Neural cell (in vitro differentiated cells): Measurements from ENCODE around the gene SLCO2B1.

Source experiments
- EP300 ChIP-seq: fragments of 450-650 bp; conservative IDR thresholded peaks from 2 replicates; pipeline ENCODE4 v1.6.1; 2014; ENCODE audit warnings: antibody characterized with exemption, mild to moderate bottlenecking, moderate library complexity; ENCODE audit not compliant: poor library complexity, severe bottlenecking
- EZH2 ChIP-seq: fragments of 200-600, 300-800 bp; shearing (Covaris generic), sonication (generic); IDR thresholded peaks from 2 replicates; pipeline ENCODE4 v1.6.1; 2014; ENCODE audit warnings: antibody characterized with exemption, low read length, borderline replicate concordance, mild to moderate bottlenecking; ENCODE audit not compliant: insufficient read depth, poor library complexity, severe bottlenecking
- POLR2AphosphoS5 ChIP-seq: IDR thresholded peaks from 2 replicates; pipeline ENCODE4 v1.6.1; 2012
- RAD21 ChIP-seq: fragments of 450-650 bp; conservative IDR thresholded peaks from 2 replicates; pipeline ENCODE4 v1.6.1; 2014; ENCODE audit warnings: antibody characterized with exemption, mild to moderate bottlenecking, moderate library complexity
- REST ChIP-seq: IDR thresholded peaks from 2 replicates; pipeline ENCODE4 v1.6.1; 2012; ENCODE audit warnings: borderline replicate concordance
- SMC3 ChIP-seq: fragments of 450-650 bp; conservative IDR thresholded peaks from 2 replicates; pipeline ENCODE4 v1.6.1; 2014; ENCODE audit warnings: antibody characterized with exemption, mild to moderate bottlenecking, moderate library complexity; ENCODE audit not compliant: poor library complexity
- TF ChIP-seq, protein P1 (sequence below): fragments of 450-650 bp; IDR thresholded peaks from 2 replicates; pipeline ENCODE4 v1.5.1; 2014; ENCODE audit warnings: antibody characterized with exemption, mild to moderate bottlenecking, moderate library complexity; ENCODE audit not compliant: poor library complexity, severe bottlenecking

DNA sequence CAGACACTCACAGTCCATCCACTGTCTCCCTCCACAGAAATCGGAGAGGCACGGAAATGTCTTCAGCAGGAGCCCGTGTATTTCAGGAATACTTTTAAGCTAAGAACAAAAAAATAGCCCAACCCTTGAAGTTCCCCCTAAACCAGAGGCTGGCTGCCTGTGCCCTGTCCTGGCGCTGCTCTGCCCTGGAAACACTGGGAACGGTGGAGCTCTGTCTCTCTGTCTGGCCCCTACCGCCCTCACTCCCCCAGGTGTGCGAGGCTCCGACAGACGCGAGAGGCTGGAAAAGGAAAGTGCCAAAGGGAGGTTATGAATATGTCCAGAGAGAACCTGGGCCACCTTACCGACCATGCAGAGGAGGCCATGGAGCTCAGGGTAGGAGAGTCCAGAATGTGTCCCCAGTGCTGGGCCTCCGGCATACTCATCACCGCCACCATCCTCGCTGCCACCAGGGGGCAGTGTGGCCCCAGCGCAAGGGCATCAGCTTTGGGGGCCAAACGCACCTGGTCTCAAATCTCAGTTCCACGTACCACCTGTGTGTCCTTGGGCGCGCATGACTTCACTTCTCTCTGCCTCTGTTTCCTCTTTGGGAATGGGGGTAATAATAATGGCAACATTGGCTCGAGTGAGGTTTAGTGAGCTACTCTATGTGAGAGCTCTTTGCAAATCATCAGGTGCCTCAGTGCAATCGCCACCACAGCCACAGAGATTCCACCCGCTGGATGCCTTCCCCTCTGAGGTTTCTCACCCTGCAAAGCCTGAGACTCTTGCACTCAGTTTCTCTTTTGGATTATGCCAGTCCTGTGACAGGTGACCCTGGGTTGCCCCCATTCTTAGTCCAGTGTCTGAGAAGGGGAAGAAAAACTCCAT lies 10.4 kb upstream of the SLCO2B1 start:
- TF ChIP-seq EP300, result no peak
- TF ChIP-seq, protein P1, sequence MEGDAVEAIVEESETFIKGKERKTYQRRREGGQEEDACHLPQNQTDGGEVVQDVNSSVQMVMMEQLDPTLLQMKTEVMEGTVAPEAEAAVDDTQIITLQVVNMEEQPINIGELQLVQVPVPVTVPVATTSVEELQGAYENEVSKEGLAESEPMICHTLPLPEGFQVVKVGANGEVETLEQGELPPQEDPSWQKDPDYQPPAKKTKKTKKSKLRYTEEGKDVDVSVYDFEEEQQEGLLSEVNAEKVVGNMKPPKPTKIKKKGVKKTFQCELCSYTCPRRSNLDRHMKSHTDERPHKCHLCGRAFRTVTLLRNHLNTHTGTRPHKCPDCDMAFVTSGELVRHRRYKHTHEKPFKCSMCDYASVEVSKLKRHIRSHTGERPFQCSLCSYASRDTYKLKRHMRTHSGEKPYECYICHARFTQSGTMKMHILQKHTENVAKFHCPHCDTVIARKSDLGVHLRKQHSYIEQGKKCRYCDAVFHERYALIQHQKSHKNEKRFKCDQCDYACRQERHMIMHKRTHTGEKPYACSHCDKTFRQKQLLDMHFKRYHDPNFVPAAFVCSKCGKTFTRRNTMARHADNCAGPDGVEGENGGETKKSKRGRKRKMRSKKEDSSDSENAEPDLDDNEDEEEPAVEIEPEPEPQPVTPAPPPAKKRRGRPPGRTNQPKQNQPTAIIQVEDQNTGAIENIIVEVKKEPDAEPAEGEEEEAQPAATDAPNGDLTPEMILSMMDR, result peak; percentile 53
- TF ChIP-seq EZH2, result no peak
- TF ChIP-seq POLR2AphosphoS5, result no peak
- TF ChIP-seq RAD21, result peak; percentile 47
- TF ChIP-seq SMC3, result peak; percentile 62
- TF ChIP-seq REST, result no peak
